GM18907 (cell line): ENCODE measurements around the gene RAB8A.
"Not testable (repeated sequence)": the region's sequence is repeated elsewhere in the genome, so short reads cannot be mapped to it uniquely, and the experiment has no call there.

Experiments used
- ATAC-seq: cut with Tn5 transposase; IDR thresholded peaks from one replicate; pipeline ENCODE4 v1.9.1; 2021; ENCODE audit warnings: mild to moderate bottlenecking, moderate library complexity; ENCODE audit not compliant: unreplicated experiment

Gene RAB8A

GRCh38 chr19:16168465-16169081 is 56.9 kb downstream of the RAB8A start:
- no peak for ATAC-seq

DNA sequence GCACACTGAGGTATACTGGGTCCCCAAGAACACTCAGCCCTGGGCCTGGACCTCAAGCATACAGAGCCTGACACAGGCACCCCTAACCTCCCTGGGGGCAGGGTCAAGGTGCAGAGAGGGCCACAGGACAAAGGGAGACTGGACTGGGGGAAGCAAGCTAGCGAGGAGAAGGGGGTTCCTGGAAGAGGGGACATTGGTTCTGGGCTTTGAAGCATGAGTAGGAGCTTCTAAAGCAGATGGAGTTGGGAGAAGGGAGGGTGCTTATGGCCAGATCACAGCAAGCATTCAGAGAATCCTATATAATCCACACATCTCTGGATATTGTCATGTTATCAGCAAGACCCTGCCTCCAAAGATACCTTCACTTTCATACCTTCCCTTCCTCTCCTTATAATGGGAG is 58.4 kb downstream of the RAB8A start:
- ATAC-seq = no peak

DNA sequence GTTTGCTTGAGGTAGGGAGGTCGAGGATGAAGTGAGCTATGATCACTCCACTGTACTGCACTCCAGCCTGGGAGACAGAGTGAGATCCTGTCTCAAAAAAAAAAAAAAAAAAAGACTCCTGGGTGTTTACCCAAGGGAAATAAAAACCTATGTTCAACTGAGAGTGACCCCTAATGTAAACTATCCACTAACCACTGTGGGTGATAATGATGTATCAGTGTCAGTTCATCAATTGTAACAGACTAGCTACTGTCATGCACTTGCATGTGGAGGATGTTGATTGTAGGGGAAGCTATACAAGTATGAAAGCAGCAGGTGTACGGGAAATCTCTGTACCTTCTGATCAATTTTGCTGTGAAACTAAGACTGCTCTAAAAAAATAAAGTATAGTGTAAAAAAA is 64.3 kb downstream of the RAB8A start:
- ATAC-seq = no peak

- not testable (repeated sequence) for ATAC-seq
Observed at GRCh38 chr19:16178866-16179265, 67.2 kb downstream of the RAB8A start.

- ATAC-seq = no peak
Observed at GRCh38 chr19:16180611-16181010, 68.9 kb downstream of the RAB8A start.
